Testis (tissue), 2 donors: ENCODE measurements around the gene GLRA1.

Source experiments
- POLR2A ChIP-seq: fragments of 450-650 bp; IDR thresholded peaks from one replicate; pipeline ENCODE4 v1.6.1; 2017; ENCODE audit warnings: antibody characterized with exemption, mild to moderate bottlenecking, moderate library complexity
- TF ChIP-seq, protein P1 (sequence below), 3 experiments: fragments of 450-650 bp in 2 of 3; fragments of 200-600 bp in 1 of 3; sonication (generic) in 1 of 3; IDR thresholded peaks; one replicate each; pipeline ENCODE4 v1.5.1; 2016 to 2019; ENCODE audit warnings: antibody characterized with exemption in 3 of 3, mild to moderate bottlenecking in 2 of 3, moderate library complexity in 1 of 3

DNA sequence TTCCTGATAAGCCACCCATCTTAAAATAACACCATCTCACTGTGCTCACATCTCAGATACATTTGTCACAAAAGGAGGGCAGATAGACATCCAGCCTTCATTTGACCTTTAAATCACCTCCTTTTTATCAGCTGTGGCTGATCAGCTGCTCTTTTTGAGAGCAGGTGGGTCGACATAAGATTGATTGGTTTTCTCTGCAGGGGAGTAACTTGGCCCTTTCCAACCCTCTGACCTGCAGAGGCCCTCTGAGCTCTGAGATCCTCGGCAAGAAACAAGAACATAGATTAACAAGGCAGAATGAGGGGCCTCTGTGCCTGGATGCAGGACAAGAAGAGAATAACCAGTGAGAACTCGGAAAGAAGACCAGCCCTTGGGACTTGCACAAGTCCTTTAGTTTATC lies 33.5 kb upstream of the GLRA1 start:
- TF ChIP-seq, protein P1, sequence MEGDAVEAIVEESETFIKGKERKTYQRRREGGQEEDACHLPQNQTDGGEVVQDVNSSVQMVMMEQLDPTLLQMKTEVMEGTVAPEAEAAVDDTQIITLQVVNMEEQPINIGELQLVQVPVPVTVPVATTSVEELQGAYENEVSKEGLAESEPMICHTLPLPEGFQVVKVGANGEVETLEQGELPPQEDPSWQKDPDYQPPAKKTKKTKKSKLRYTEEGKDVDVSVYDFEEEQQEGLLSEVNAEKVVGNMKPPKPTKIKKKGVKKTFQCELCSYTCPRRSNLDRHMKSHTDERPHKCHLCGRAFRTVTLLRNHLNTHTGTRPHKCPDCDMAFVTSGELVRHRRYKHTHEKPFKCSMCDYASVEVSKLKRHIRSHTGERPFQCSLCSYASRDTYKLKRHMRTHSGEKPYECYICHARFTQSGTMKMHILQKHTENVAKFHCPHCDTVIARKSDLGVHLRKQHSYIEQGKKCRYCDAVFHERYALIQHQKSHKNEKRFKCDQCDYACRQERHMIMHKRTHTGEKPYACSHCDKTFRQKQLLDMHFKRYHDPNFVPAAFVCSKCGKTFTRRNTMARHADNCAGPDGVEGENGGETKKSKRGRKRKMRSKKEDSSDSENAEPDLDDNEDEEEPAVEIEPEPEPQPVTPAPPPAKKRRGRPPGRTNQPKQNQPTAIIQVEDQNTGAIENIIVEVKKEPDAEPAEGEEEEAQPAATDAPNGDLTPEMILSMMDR (IDR thresholded peaks at IDR 0.05): no peak
- no peak for TF ChIP-seq POLR2A
